ENCODE data around the gene HSPA13.

The HSPA13 gene

GRCh38 chr21:14382835-14383595 lies at the start of gene HSPA13:
HSPA13 (minus strand) TSS chr21:14383146; CDS start chr21:14383119, 27 bp downstream.
- peak within 1 kb of the TSS; percentile 77 for H3K4me3 ChIP-seq (ENCODE audit: low read depth, low read length)
- no peak for TF ChIP-seq CTCF (IDR thresholded peaks at IDR 0.05; ENCODE audit: low read depth, low read length)

- no peak overlapping the region for H3K4me3 ChIP-seq (ENCODE audit: low read depth, low read length)
- no peak for TF ChIP-seq CTCF (IDR thresholded peaks at IDR 0.05; ENCODE audit: low read depth, low read length)
Observed at GRCh38 chr21:14418920-14419319, 36.0 kb upstream of the HSPA13 start.

- H3K4me3 ChIP-seq (ENCODE audit: low read depth, low read length) = no peak overlapping the region
- no peak for TF ChIP-seq CTCF (IDR thresholded peaks at IDR 0.05; ENCODE audit: low read depth, low read length)
Observed at GRCh38 chr21:14414932-14415508, 32.1 kb upstream of the HSPA13 start.

- H3K4me3 ChIP-seq (ENCODE audit: low read depth, low read length) = no peak overlapping the region
- no peak for TF ChIP-seq CTCF (IDR thresholded peaks at IDR 0.05; ENCODE audit: low read depth, low read length)
Observed at GRCh38 chr21:14405962-14406361, 23.0 kb upstream of the HSPA13 start.

GRCh38 chr21:14405225-14405624 lies 22.3 kb upstream of the HSPA13 start:
- no peak overlapping the region for H3K4me3 ChIP-seq (ENCODE audit: low read depth, low read length)
- TF ChIP-seq CTCF (IDR thresholded peaks at IDR 0.05; ENCODE audit: low read depth, low read length) = no peak

GRCh38 chr21:14403681-14404318 lies 20.9 kb upstream of the HSPA13 start:
- TF ChIP-seq CTCF (IDR thresholded peaks at IDR 0.05; ENCODE audit: low read depth, low read length) = no peak; the same call in 1 of the 2 replicates
- no peak overlapping the region for H3K4me3 ChIP-seq (ENCODE audit: low read depth, low read length)

GRCh38 chr21:14401217-14401616 lies 18.3 kb upstream of the HSPA13 start:
- H3K4me3 ChIP-seq (ENCODE audit: low read depth, low read length) = no peak overlapping the region
- no peak for TF ChIP-seq CTCF (IDR thresholded peaks at IDR 0.05; ENCODE audit: low read depth, low read length)
